ENCODE measurements around the gene EPS8L2. TPM values are rescaled to one million over a fixed set of nuclear protein-coding genes. Genes with fewer than 3 reads are reported as not detected.
"Not testable (repeated sequence)": the region's sequence is repeated elsewhere in the genome, so short reads cannot be mapped to it uniquely, and the experiment has no call there.

Gene EPS8L2
- total and polyA plus RNA-seq, 2 of the 8 experiments (the other 6 are each of a cell fraction or from before 2014, with no cell fraction given) = 38.5 to 57.0 TPM

DNA sequence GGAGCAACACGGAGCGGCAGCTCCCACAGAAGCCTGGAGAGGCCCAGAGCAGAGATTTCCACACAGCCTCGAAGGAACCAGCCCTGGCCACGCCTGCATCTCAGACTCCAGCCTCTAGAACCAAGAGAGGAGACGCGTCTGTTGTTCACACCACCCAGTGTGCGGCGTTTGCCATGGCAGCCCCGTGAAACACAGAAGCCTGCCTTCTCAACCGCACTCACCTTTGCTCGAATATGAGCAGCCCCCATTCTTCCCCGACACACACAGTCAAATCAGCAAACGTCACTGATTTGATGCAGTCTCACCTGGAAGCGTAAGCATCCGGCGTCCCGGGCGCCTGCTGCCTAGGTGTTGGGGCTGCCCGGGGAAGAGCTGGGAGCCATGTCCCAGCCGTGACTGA, 27.0 kb downstream of the EPS8L2 start (continued):
- TF ChIP-seq TEAD4 (IDR thresholded peaks at IDR 0.05; ENCODE audit: low read depth, low read length) = no peak
- no peak for TF ChIP-seq GTF2F1 (IDR thresholded peaks at IDR 0.05; ENCODE audit: borderline replicate concordance, low read depth, low read length)
- TF ChIP-seq KDM4A (IDR thresholded peaks at IDR 0.05; ENCODE audit: low read depth, low read length, severe bottlenecking) = no peak
- TF ChIP-seq RBBP5 (IDR thresholded peaks at IDR 0.05; ENCODE audit: borderline replicate concordance, low read depth, low read length) = no peak
- TF ChIP-seq JUN (IDR thresholded peaks at IDR 0.05; ENCODE audit: low read depth, low read length) = no peak
- TF ChIP-seq BCL11A (IDR thresholded peaks at IDR 0.05; ENCODE audit: low read depth in 2 of 2, low read length in 2 of 2) = no peak

GRCh38 chr11:734541-734940, 28.5 kb downstream of the EPS8L2 start:
- not testable (repeated sequence) for H2BK5ac ChIP-seq (ENCODE audit: low read depth, low read length); H4K91ac ChIP-seq (replicated peaks; ENCODE audit: insufficient read length, low read length); H4K8ac ChIP-seq (ENCODE audit: extremely low read depth, insufficient read depth, low read length); H2AK5ac ChIP-seq (ENCODE audit: low read depth, low read length); FAIRE-seq; H3K9ac ChIP-seq (replicated peaks in 1 of 4; ENCODE audit: extremely low read depth in 1 of 4, low read depth in 3 of 4, low read length in 3 of 4); H2BK15ac ChIP-seq (ENCODE audit: low read length); H3K23me2 ChIP-seq (ENCODE audit: low read depth, low read length); DNase-seq (ENCODE audit: low read depth in 1 of 2, low spot score in 2 of 2); H2BK20ac ChIP-seq (ENCODE audit: low read length); H3K79me1 ChIP-seq (ENCODE audit: low read depth, low read length); H2BK12ac ChIP-seq (ENCODE audit: low read depth, low read length); H3K56ac ChIP-seq (replicated peaks; ENCODE audit: insufficient read length, low read depth, low read length); H3K4me3 ChIP-seq (ENCODE audit: extremely low read depth in 1 of 4, insufficient read depth in 2 of 4, low read depth in 3 of 4, low read length in 4 of 4); H3K4me2 ChIP-seq (ENCODE audit: insufficient read depth in 1 of 2, low read depth in 2 of 2, low read length in 2 of 2); H3K36me3 ChIP-seq (ENCODE audit: control insufficient read depth in 2 of 4, insufficient read depth in 4 of 4, low read length in 3 of 4); H3K9me3 ChIP-seq (ENCODE audit: insufficient read depth in 2 of 2, low read depth in 1 of 2, low read length in 1 of 2); H3K79me2 ChIP-seq (ENCODE audit: control insufficient read depth in 1 of 2, insufficient read depth in 2 of 2, low read length in 2 of 2); H4K20me1 ChIP-seq (replicated peaks in 1 of 2; ENCODE audit: control insufficient read depth in 1 of 2, insufficient read depth in 2 of 2, low read length in 2 of 2); H4K5ac ChIP-seq (ENCODE audit: insufficient read length, low read depth, low read length); H2BK120ac ChIP-seq (replicated peaks; ENCODE audit: low read depth, low read length); H3K27me3 ChIP-seq (replicated peaks in 1 of 4; ENCODE audit: control insufficient read depth in 3 of 4, extremely low read depth in 1 of 4, insufficient read depth in 3 of 4, low read length in 3 of 4); H3K27ac ChIP-seq (ENCODE audit: low read depth, low read length); H3K4ac ChIP-seq (replicated peaks; ENCODE audit: insufficient read length, low read depth, low read length); H3K14ac ChIP-seq (ENCODE audit: insufficient read length); H2AFZ ChIP-seq (ENCODE audit: low read length); H3K23ac ChIP-seq (ENCODE audit: insufficient read length); H3K4me1 ChIP-seq (replicated peaks in 1 of 4; ENCODE audit: control insufficient read depth in 3 of 4, insufficient read depth in 4 of 4, low read length in 3 of 4); H3K18ac ChIP-seq (ENCODE audit: extremely low read depth, low read length)
- 95% methylated on average over 22 of the region's 26 CpGs; no CpG with 5 or more reads in 1 of the 2 experiments for WGBS, 2 experiments (ENCODE audit: extremely low coverage in 1 of 2, insufficient coverage in 1 of 2, insufficient read length in 1 of 2, insufficient replicate concordance in 2 of 2, low coverage in 1 of 2, low lambda C conversion rate in 2 of 2, missing lambda C conversion rate in 1 of 2)
- POLR2A ChIA-PET (ENCODE audit: partially characterized antibody) = interaction anchor here (13.2 kb wide), 1 partner anchor 13 kb away, joined by 216 read pairs; the partner anchor contains the start of gene TALDO1
- CTCF ChIA-PET (ENCODE audit: partially characterized antibody) = interaction anchor here (1.2 to 15.4 kb wide), 2 partner anchors 12 to 19 kb away, joined by 3 to 395 read pairs; partner anchors contain the start of gene TALDO1

Data from H1 (cell line).